GM18507 (cell line): Measurements from ENCODE around the gene CTNNB1.
A peak's percentile ranks its signal among the peaks of the same experiment; 100 is the strongest.

ENCODE experiments used
- DNase-seq: peaks from one replicate; pipeline ENCODE4 v3.0.0; 2011; ENCODE audit warnings: low read depth; ENCODE audit not compliant: insufficient read length; ENCODE audit errors: extremely low spot score
- FAIRE-seq: peaks from 2 replicates; lab custom pipeline; 2011; peaks lifted over from hg19 to GRCh38; lab: Jason Lieb, UNC

The CTNNB1 gene

DNA sequence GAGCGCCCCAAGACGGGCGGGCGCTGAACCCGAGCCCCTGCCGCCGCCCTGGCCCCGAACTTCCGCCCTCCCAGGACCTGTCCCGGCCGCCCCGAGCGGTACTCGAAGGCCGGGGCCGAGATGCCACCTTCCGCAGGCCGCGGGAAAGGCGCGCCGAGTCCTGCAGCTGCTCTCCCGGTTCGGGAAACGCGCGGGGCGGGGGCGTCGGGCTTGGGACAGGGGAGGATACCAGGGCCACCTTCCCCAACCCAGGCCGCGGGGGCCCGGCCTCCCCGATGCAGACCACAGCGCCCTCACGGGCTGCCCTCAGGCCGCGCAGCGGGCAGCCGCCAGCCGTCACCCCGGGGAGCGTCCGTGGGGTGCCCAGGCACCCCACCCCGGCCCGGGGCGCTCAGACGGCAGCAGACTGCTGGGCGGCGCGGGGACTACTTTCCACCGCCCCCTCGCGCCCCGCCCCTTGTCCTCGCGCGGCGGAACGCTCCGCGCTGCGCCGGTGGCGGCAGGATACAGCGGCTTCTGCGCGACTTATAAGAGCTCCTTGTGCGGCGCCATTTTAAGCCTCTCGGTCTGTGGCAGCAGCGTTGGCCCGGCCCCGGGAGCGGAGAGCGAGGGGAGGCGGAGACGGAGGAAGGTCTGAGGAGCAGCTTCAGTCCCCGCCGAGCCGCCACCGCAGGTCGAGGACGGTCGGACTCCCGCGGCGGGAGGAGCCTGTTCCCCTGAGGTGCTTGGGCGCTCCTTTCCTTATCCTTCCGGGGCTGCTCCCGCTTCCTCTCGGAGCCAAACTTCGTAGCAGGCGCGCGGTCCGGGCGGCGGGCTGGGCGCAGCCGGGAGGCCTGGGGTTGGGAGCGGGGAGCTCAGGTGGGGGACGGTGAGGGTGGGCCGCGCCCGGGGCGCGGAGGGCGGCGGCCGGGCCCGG lies at the start of gene CTNNB1:
Gene CTNNB1 (plus strand): TSS at position 556 of the 916 bp plus-strand sequence. CDS start 24,564 bp downstream, outside the sequence.
- DNase-seq (peak; percentile 50), FAIRE-seq (peak; percentile 78)

DNA sequence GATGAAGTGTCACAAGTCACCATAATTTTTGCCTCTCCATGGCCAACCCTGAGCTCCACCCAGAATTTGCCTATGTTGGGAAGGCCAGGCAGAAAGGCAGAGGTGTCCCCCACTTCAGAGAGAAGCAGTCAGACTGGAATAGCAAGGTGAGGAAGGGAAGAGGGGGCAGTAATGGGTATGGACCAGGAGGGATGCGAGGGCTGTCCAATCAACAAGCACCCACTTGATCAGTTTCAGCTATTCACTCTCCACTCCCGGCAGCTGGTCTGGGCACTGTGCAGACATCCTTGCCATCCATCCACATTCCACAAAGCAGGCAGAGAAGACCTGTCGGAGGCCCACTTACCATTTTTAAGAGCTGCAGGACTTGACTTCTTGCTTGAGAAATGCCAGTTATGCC lies 43.5 kb upstream of the CTNNB1 start:
- DNase-seq: no peak
- no peak for FAIRE-seq

DNA sequence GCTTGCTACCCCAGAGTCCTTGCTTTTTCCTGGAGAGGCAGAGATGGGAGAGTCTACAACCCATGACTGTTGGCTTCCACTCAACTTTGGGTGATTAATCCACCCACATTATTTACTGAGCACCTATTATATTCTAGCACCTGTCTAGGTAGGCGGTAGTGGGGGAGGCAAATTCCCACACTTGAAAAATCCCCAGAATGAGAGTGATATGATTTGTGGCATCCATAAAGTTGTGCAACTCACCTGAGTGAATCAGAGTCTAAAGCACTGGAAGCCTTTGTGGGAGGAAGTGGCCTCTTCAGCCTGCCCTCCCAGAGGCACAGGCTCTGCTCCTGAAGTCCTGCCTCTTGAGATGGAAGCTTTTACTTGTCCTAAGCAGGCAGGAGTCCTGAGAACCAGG lies 40.4 kb upstream of the CTNNB1 start:
- FAIRE-seq (no peak), DNase-seq (no peak)

DNA sequence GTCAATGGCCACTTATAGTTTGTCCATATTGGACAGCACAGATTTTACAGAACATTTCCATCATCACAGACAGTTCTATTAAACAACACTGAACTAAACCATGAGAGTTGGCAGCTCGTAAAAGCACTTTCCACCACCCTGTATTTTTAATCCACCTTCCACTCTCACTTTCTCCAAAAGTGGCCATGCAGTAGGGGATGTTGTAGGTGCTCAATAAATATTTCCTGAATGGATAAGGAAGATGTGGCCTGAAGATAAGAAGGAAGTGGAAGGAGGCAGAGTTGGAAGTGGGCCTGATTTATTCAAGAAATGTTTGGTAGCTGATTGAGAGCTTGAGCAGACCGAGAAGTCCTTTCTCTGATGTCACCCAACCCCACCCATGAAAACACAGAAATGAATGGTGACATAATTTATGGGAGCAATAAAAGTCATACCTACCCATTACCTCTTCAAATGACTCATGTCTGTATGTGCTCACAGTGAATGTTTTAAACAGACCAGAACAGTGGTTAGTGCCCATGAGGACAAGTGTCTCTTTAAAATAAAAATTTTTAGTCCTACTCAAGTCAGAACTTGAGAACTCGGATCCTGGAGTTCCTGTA lies 39.6 kb upstream of the CTNNB1 start:
- DNase-seq: no peak

DNA sequence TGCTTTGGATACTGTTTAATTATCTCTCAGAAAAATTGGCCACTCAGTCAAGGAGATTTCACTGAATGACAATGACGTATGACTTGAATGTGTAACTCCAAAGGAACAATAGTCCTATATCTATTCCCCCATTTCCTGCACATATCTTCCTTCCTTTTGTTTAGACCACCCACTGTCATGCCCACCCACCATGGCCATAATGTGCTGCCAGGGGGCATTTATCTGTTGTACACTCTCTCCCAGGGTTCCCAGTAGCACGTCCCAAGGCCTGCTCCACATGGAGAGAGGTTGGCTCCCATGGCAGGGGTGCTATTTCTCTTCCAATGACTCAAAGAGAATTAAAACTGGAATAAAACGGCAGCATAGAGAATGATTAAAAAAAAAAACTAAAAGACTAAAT lies 36.8 kb upstream of the CTNNB1 start:
- FAIRE-seq (no peak), DNase-seq (no peak)

More for the DNA sequence above, 39.6 kb upstream of the CTNNB1 start:
- FAIRE-seq: no peak

DNA sequence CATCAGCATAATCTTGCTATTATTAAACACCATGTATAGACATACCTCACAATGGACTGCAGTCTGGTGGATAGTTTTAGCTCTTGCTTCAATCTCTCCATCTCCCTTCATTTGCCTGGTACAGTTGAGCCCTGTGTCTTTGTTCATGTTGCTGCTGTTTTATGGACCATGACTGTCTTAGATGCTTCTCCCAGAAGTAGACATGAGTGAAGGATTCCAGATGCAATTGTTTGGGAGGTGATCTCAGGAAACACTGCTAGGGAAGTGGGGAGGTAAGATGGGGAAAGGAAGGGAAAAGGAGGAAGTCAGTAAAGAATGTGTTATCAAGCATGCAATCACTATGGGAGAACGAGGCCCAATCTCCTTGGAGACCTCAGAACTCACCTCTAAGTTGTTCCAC lies 36.3 kb upstream of the CTNNB1 start:
- no peak for DNase-seq
- FAIRE-seq: no peak

DNA sequence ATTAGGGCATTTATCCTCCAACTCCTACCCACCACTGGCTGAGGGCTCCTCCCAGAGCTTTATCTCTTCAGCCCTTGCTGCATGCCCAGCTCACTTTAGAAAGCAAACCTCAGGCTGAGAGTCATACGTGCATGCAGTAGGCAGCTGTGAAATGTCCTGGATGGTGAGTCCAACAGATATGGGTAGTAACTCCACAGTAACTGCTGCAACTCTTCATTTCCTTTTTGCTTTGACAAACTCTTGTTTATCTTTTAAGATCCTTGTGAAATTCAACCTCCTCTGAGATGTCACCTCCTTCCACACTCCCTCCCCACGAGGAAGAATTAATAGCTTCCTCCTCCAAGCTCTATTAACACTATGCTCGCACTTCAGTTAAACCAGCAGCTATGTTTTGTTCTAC lies 35.9 kb upstream of the CTNNB1 start:
- no peak for FAIRE-seq

DNA sequence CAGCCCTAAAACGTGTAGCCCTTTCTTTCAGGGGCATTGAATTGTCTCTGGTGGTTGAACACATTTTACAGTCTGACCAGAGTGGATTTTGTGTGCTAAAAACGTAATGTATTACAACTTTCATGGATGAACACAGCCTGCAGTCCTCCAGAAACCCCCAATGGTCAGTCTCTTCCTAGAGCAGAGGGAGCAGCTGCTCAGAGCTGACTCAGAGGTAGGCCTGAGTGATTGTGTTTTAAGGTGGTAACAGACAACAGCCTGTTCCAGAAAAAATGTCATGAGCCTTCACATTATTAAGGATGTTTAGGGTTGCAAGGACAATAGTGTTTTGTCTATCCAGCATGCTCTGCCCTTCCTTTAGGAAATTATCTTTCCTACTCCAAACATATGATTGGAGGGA lies 34.5 kb upstream of the CTNNB1 start:
- FAIRE-seq (no peak), DNase-seq (no peak)

More for the DNA sequence above, 35.9 kb upstream of the CTNNB1 start:
- no peak for DNase-seq

DNA sequence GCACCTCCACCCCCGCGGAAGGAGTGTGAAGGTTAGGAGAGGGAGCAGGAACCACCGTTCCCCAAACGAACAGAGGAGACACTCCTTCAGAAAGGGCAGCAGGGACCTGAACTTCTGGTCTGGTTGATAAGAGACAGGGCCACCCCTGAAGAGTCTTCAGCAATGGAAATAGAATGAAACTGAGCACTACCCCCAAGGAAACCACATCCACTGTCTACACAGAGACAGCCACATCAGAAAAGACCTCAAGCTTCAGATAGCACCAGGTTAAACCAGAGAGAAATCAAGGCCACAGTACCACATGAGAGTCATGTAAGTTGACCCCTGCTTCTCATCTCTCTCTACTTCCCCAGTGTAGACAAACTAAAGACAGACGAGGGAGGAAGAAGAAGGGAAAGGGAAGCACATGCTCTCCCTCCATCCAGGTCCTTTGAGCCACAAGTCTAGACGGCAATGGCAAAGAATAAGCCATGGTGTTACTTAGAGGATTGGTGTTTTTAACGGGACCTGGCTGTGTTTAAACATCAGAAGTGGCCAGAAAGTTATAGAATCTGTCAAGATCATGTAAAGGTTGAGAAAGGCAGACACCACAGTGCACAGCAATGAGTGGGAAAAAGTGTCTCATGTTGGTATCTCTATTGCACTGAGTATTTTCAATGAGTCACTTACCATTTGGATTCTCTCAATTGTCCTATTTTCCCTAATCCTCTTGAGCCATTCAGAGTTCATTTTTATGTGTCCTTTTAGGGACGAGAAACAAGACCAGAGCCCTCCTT lies 31.4 kb upstream of the CTNNB1 start:
- FAIRE-seq (no peak), DNase-seq (no peak)

DNA sequence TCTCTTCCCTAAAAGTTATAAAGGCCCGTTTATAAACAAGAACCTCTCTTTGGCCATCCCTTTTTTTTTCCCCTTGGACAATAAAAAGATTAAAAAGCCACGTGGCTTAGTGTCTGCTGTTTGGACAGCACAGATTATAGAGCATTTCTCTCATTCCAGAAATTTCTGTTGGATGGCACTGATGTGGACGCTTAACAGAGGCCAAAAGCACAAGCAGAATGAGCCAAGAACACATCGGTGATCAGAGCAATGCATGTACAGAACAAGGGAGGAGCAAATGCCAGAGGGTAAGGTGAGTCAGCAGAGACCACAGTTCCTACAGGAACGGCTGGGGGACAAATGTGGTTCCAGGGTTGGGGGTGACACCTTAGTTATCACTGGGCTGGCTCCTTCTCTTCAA lies 30.3 kb upstream of the CTNNB1 start:
- DNase-seq (no peak), FAIRE-seq (no peak)

DNA sequence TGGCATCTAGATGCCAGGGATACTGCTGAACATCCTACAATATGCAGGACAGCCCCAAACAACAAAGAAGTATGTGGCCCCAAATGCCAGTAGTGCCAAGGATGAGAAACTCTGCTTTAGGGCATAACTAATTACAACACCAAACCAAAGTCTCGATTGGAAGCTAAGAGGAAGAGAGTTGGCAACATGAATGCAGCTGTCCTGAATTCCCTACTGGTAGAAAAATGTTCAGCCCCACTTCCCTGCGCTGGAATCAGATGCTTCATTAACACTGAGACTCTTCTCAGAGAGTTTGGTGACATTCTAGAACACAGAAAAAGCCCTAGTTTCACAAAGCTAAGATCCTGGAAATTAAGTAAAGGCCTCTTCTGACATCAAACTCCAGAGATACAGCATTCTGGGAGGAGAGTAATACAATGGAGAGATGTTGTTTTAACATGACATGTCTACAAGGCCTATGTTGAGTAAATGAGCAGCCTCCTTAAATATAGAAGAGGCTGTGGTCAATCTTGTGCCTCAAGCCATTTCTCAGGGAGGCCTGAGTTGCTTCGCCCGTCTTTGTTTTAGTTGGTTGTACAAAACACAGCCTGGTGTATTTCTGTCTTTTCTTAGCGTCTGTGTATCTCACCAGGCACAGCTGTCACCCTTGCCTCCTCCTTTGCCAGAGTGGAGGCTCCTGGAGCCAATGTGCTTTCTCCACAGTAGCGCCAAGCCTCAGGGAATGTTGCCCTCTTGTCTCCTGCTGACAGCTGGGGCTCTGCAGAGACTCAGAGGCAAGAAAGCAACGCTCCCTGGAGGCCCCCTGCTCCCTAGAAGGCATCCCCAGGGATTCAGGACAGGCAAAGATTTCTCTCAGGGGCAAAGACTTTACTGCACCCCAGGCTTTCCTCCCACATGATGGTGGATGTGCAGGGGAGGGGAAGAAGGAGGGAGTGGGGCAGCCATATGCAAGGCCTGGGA lies 25.1 kb upstream of the CTNNB1 start:
- no peak for FAIRE-seq
- no peak for DNase-seq

DNA sequence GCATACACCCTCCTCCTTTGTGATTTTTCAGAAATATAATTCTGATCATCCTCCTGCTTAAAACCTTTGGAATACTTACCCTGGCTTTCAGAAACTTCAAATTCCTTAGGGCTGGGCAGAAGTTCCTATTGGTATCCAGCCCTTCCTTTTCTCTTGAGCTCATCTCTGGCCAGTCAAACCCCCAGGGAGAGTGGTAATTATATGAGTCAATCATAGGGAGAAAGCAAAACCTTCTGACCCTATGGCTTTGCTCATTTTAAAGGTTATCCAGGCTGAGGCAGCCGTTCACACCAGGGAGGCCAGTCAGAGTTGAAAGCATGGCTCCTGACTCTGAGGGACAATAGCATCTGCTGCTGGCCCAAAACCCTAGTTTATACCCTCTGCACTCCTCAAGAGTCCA lies 23.9 kb upstream of the CTNNB1 start:
- FAIRE-seq: no peak
- DNase-seq: no peak

DNA sequence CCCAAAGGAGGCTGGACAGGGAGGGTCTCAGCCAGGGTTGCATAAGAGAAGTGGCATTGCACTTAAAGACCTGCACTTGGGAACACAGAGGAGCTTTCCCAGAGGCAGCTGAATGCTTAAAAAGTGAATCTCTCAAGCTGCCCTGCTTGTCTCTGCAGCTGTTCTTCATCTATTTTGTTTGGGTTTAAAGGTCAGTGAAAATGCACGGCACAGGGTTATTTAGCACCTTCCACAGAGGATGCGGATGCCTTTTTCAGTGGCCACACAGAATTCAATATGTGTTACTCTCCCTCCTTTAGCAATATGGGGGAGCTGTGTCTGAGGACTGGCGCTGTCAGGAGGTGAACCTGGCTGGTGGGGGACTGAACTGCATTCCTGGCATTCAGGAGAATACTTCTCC lies 22.7 kb upstream of the CTNNB1 start:
- no peak for DNase-seq
- no peak for FAIRE-seq

DNA sequence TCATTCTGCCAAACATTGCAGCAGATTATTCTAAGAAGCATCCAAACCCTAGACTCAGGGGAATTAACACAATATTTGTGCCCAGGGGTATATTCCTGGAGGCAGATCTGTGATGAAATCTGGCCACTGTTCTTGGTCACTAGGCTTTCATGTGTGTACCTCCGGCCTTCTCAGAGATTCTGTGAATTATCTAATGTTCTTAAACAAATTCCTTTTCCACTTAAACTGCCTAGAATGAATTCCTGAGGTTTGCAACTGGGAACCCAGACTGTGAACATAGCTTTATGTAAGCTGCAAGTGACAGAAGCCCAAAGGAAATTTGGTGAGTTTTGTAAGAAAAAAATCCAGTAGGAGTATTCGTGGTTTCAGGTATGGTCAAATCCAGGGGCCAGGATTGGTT lies 20.7 kb upstream of the CTNNB1 start:
- DNase-seq: no peak
- no peak for FAIRE-seq

DNA sequence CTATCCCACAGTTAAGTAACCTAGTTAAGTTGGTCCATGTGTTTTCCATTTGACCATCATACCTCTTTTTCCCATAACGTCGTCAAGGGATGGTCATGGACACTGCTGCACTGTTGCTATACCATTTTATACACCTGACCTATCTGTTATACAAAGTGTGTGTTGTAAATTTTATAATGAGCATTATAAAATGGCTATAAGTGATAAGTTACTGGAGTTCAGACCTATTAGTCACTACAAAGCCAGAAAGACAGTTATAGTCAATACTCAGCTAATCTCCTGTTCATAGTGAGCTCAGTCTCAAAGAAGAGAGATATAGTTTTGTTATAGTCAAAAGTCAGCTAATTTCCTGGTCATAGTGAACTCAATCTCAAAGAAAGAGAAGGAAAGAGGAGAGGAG lies 18.9 kb upstream of the CTNNB1 start:
- DNase-seq (no peak), FAIRE-seq (no peak)

DNA sequence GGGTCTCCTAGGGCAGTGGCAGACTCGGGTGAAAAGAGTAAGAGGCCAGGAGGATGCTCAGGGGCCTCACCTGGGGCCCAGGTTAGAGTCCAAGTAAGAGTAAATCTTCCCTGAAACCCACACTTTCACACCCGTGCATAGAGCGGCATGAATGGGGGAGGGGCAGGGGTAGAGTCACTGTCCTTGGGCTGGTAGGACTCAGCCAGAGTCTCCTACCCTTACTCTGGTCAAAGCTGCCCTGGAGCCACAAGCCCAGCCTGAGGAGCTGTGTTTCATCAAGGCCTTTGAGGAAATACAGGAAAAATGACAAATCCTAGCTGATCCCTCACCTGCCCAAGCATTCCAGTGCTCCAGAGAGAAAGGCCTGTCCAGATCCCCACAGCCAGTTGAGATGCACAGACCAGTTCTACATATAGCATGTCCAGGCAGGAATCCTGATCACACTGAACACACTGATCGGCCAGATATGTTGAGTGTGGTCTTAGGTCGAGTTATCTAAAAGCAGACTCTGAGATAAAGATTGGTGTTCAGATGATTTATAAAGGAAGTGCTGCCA lies 16.7 kb upstream of the CTNNB1 start:
- FAIRE-seq (no peak), DNase-seq (no peak)

DNA sequence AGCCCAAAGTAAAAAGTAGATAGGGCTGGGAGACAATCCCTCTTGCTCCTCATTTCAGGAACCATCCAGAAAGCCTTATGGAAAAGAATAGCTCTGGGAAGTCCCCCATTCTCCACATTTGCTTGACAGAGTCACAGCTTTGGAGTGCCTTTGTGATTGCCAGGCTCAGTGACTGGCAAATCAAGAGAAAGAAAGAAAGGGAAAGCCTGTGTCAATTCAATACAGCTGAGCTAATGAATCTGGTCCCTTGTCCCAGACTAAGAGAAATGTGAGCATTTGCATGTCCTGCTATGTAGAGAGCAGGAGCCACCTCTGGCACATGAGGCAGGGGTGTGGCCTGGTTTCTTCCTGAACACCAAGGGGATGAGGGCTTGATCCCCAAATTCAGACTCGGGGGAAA lies 14.9 kb upstream of the CTNNB1 start:
- FAIRE-seq (no peak), DNase-seq (no peak)

DNA sequence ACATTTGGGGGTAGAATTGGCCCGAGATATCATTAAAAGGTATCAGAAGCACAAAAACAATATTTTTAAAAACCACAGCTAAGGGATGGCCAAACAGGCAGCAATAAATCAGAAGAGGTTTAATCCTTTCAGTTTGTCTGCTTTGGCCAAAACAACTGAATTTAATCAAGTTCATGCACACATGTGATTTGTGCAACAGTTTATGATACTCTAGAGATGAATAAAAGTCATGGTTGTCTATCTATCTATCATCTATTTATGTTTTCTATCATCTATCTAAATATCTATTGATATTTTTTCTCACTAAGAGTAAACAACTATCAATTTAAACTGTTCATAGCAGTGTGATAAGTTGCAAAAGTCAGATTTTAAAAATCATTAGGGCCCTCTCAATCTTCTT lies 13.0 kb upstream of the CTNNB1 start:
- DNase-seq: no peak
- no peak for FAIRE-seq

DNA sequence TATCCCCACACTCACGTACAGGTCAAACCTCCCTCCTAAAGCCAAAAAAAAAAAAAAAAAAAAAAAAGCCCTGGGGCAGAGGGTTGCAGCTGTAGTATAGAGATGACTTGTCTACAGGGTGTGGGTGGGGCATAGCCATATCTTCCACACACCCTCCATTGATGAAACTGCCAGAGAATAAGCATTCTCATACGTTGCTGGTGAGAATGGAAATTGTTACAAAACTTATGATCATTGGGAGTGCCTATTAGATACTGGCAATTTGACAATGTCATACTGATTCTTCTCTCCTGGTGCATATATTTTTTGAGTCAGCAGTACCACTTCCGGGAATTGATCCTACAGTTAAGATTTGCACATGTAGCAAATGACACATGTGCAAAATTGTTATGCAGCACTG lies 11.0 kb upstream of the CTNNB1 start:
- DNase-seq (no peak), FAIRE-seq (no peak)
